SK-MEL-5 (cell line): Measurements from ENCODE around the gene CRISPLD2. TPM values are rescaled to one million over a fixed set of nuclear protein-coding genes. Genes with fewer than 3 reads are reported as not detected.

Experiments
- DNase-seq: peaks from one replicate; pipeline ENCODE4 v3.0.0-alpha.2; 2016; ENCODE audit warnings: low read depth, low spot score
- in situ Hi-C: cut with HindIII; loops from 2 replicates; pipeline ENCODE4 v1.10.0; 2016; ENCODE audit warnings: low sequenced_read_pairs, high pct_unique_total_duplicates, low pct_unique_long_range_greater_than_20kb
- total RNA-seq: library from RNA; depleted of rRNA; stranded (reverse); fragments of >200 nt; shearing (Covaris generic); gene quantifications from 2 replicates; pipeline ENCODE4 v1.2.3, GENCODE V29; 2014

CRISPLD2 gene
- total RNA-seq, 1 experiment from 2014 or later = 0.40 TPM

GRCh38 chr16:84884596-84885341, 65.0 kb downstream of the CRISPLD2 start:
- peak; percentile 72 for DNase-seq
- in situ Hi-C loops = no loop called here

- no peak for DNase-seq
- in situ Hi-C loops = no loop called here
Measured at GRCh38 chr16:84885342-84885910, 65.6 kb downstream of the CRISPLD2 start.

- no peak for DNase-seq
- in situ Hi-C loops = no loop called here
Measured at GRCh38 chr16:84886497-84887090, 66.8 kb downstream of the CRISPLD2 start.

- in situ Hi-C loops = no loop called here
- DNase-seq = no peak
Measured at GRCh38 chr16:84887207-84887606, 67.4 kb downstream of the CRISPLD2 start.

GRCh38 chr16:84888450-84888849, 68.7 kb downstream of the CRISPLD2 start:
- no peak for DNase-seq
- in situ Hi-C loops = no loop called here

GRCh38 chr16:84889066-84889465, 69.3 kb downstream of the CRISPLD2 start:
- no peak for DNase-seq
- in situ Hi-C loops = no loop called here

GRCh38 chr16:84890427-84890826, 70.6 kb downstream of the CRISPLD2 start:
- in situ Hi-C loops = no loop called here

GRCh38 chr16:84891149-84891795, 71.5 kb downstream of the CRISPLD2 start:
- in situ Hi-C loops = no loop called here
- no peak for DNase-seq

More at GRCh38 chr16:84890427-84890826, 70.6 kb downstream of the CRISPLD2 start:
- no peak for DNase-seq

- in situ Hi-C loops = no loop called here
- DNase-seq = no peak
Measured at GRCh38 chr16:84892097-84892496, 72.3 kb downstream of the CRISPLD2 start.

GRCh38 chr16:84893467-84893848, 73.7 kb downstream of the CRISPLD2 start:
- in situ Hi-C loops = no loop called here
- DNase-seq = no peak

- in situ Hi-C loops = no loop called here
- no peak for DNase-seq
Measured at GRCh38 chr16:84893849-84894599, 74.2 kb downstream of the CRISPLD2 start.

- DNase-seq = no peak
- in situ Hi-C loops = no loop called here
Measured at GRCh38 chr16:84895016-84895415, 75.2 kb downstream of the CRISPLD2 start.

- in situ Hi-C loops = no loop called here
- DNase-seq = no peak
Measured at GRCh38 chr16:84896847-84897246, 77.1 kb downstream of the CRISPLD2 start.

- no peak for DNase-seq
- in situ Hi-C loops = no loop called here
Measured at GRCh38 chr16:84897911-84898377, 78.2 kb downstream of the CRISPLD2 start.

- DNase-seq = no peak
- in situ Hi-C loops = no loop called here
Measured at GRCh38 chr16:84898447-84898846, 78.7 kb downstream of the CRISPLD2 start.

GRCh38 chr16:84899414-84899813, 79.6 kb downstream of the CRISPLD2 start:
- in situ Hi-C loops = no loop called here
- DNase-seq = no peak

- in situ Hi-C loops = no loop called here
- DNase-seq = no peak
Measured at GRCh38 chr16:84905965-84906460, 86.2 kb downstream of the CRISPLD2 start.

GRCh38 chr16:84907051-84907450, 87.3 kb downstream of the CRISPLD2 start:
- DNase-seq = no peak
- in situ Hi-C loops = no loop called here
